GM10266 (cell line): ENCODE data around the gene FCAMR.

ENCODE experiments used
- DNase-seq: peaks from one replicate; pipeline ENCODE4 v3.0.0; 2012; ENCODE audit errors: extremely low spot score
- TF ChIP-seq, protein P1 (sequence below): IDR thresholded peaks from 2 replicates; pipeline ENCODE4 v1.5.1; 2012; ENCODE audit warnings: mild to moderate bottlenecking, low read depth; ENCODE audit not compliant: control insufficient read depth, insufficient read depth; ENCODE audit errors: missing control alignments

Gene FCAMR

DNA sequence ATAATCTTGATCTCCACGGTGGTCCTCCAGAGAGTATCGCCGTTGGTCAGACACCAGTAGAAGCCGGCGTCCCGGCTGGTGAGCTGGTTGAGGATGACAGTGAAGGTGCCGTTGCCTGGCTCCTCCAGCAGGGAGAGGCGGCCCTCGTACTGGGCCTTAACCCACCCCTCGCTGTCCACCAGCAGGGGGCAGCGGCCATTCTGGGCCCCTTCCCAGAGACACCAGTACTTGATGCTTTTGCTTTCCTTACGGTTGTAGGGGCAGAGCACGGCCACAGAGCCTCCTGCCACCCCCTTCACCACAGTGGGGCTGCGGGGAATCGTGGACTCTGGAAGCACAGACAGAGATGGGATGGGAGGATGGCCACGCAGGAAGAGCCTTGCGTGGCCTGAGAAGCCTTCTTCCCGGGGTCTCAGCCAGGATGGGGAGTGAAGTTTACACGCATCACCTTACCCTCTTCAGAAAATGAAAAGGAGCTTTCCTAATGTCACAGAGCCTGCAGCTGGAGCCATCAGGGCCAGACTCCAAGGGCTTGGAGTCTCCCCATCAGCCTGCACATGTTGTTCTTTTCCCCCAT lies 34.7 kb downstream of the FCAMR start:
- TF ChIP-seq, protein P1, sequence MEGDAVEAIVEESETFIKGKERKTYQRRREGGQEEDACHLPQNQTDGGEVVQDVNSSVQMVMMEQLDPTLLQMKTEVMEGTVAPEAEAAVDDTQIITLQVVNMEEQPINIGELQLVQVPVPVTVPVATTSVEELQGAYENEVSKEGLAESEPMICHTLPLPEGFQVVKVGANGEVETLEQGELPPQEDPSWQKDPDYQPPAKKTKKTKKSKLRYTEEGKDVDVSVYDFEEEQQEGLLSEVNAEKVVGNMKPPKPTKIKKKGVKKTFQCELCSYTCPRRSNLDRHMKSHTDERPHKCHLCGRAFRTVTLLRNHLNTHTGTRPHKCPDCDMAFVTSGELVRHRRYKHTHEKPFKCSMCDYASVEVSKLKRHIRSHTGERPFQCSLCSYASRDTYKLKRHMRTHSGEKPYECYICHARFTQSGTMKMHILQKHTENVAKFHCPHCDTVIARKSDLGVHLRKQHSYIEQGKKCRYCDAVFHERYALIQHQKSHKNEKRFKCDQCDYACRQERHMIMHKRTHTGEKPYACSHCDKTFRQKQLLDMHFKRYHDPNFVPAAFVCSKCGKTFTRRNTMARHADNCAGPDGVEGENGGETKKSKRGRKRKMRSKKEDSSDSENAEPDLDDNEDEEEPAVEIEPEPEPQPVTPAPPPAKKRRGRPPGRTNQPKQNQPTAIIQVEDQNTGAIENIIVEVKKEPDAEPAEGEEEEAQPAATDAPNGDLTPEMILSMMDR = peak; percentile 77
- peak; percentile 58 for DNase-seq

DNA sequence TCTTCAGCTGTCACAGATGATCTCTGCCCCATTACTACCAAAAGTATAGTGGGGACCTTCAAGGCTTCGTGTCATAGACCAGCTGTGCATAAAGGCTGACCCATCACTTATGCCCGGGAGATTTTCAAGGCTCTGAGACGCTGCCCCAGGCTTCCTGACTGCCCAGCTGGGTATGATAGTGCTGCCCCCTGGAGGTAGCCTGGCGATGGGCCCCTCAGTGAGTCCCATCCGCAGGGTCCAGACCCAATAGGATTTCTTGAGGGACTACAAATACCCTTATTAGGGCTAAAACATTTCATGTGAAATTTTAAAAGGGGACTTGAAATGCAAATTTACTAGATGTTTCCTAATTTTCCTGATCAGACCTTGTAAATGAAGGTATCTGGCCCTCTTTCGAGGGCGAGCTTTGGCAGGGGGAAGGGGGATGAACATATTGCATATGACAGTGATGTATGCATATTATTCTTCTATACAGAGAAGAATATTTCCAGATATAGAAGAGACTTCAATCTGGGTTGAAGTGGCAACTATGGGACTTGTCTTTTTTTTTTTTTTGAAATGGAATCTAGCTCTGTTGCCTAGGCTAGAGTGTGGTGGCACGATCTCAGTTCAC lies 36.8 kb downstream of the FCAMR start:
- peak; percentile 65 for DNase-seq
- TF ChIP-seq, protein P1 = peak; percentile 82

DNA sequence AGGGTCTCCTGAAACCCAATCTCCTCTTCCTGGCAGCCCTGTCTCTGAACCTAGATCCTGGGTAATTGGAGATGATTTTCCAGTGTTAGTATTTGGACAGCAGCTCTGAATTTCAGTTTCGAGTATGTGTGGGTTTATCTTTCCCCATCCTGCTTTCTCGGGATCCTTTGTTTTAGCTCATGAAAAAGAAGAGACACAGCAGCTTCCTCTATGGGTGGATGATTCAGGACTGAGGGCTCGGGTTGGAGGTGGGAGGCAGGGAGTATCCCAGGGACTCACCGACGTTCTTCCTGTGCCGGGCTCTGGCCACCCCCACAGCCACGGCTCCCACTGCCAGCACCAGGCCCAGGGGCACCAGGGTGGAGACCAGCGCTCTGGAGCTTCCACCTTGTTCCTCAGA lies 38.1 kb downstream of the FCAMR start:
- TF ChIP-seq, protein P1 = no peak
- DNase-seq = no peak

DNA sequence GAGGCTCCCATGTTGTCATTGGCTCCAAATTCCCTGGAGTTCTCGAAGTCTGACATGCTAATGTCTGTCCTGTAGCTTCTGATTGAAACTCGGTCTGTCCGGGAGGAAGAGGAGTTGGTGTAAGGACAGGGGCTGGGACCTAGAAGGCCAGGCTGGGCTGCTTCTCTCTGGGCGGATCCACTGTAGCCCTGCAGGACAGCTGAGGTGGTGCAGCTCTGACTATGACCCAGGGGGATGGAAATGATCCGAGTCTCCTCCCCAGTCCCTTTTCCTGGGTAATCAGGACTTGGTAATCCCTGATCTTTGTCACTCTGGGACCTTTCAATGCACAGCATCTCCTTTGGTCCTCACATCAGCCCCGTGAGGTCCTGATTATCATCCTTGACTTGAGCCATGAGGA lies 38.6 kb downstream of the FCAMR start:
- DNase-seq = no peak
- TF ChIP-seq, protein P1 = no peak

DNA sequence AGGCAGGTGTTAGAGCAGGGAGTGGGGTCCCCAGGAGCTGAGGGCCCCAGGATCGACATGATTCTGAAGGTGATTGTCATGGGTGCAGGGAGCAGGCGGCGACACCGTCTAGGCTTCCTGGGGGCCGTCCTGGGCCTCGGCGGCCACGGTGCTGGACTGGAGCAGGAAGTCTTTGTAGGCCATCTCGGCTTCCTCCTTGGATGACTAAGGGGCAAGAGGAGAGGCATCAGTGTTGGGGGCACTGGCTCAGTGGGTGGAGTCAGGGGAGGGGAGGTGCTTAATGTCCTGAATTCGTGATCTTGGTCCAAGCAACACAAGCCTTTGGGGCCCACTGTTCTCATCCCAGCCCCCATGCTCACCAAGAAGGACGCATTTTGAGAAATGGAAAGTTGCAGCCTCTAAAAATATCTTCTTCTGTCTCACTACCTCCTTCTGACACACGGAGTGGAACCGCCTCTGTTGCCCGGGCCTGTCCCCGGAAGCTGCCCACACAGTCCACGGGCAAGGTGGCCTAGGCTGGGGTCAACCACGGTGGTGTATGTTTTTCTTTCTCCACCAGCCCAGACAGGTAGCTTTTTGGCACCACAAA lies 40.0 kb downstream of the FCAMR start:
- TF ChIP-seq, protein P1 = no peak
- DNase-seq = peak; percentile 73

DNA sequence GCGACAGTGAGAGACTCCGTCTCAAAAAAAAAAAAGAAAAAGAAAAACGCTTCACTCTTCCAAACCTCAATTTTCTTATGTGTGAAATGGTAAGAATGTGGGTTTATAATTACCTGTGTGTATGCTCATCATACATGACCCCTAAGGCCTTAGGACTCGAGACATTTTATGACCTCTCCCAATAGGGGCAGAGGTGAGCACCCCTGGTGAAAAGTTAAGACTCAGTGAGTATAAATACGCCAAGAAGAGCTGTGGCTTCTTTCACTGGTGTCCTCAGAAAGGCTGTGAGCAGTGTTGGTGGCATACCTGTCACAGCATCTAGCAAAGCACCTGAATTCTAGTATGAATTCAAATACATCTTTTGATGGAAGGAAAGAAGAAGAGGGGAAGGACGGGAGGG lies 40.7 kb downstream of the FCAMR start:
- TF ChIP-seq, protein P1 = peak; percentile 32
- DNase-seq = no peak

DNA sequence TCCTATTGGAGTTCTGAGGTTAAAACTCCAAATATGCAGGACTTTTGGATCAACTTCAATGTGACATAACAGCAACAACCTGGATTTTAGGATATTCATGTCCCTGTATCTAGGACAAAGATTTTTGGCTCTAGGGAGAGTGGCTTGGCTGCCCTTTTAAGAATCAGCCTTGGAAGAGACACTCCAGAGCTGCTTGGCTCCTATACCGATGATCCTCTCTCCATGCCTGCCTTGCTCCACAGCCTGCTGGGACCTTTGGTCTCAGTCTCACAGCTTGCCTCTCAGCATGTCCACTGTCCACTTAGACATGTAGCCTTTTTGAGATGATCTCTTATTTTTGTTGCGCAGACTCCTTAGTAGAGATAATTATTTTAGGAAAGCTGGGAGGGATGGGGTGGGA lies 44.0 kb downstream of the FCAMR start:
- TF ChIP-seq, protein P1 = no peak
- no peak for DNase-seq
